NB4 (cell line): ENCODE measurements around the gene HS3ST6.

Source experiments
- CTCF ChIP-seq: IDR thresholded peaks from one replicate; pipeline ENCODE4 v1.5.1; 2012; ENCODE audit warnings: low read depth, low read length
- POLR2A ChIP-seq: IDR thresholded peaks from 2 replicates; pipeline ENCODE4 v1.6.1; 2011; ENCODE audit warnings: mild to moderate bottlenecking; ENCODE audit not compliant: insufficient read length; ENCODE audit errors: extremely low read depth
- TF ChIP-seq, protein P1 (sequence below): IDR thresholded peaks from 2 replicates; pipeline ENCODE4 v1.6.1; 2011; ENCODE audit warnings: low read depth, low read length

- TF ChIP-seq CTCF (no peak), POLR2A (no peak)
- TF ChIP-seq, protein P1, sequence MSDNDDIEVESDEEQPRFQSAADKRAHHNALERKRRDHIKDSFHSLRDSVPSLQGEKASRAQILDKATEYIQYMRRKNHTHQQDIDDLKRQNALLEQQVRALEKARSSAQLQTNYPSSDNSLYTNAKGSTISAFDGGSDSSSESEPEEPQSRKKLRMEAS = no peak
These were observed 1.1 kb downstream of the HS3ST6 start for GRCh38 chr16:1917056-1917664.
